ENCODE measurements around the gene MAP2.

- TF ChIP-seq EGR1 (IDR thresholded peaks at IDR 0.05; ENCODE audit: borderline replicate concordance, low read depth, low read length), result no peak
- no peak for TF ChIP-seq RAD21 (IDR thresholded peaks at IDR 0.05 in 1 of 2, conservative IDR thresholded peaks at IDR 0.05 in 1 of 2; ENCODE audit: low read depth in 2 of 2, low read length in 2 of 2)
These were observed 338.7 kb downstream of the MAP2 start for GRCh38 chr2:209762563-209762962.

Data from H1 (cell line).